Mammary epithelial cell (primary cell): ENCODE data around the gene CDK14.

Source experiments
- CTCF ChIP-seq, 2 donors: IDR thresholded peaks in 1 of 2; conservative IDR thresholded peaks in 1 of 2; 2 replicates each; pipeline ENCODE4 v1.5.1; 2011 to 2012; ENCODE audit warnings: inconsistent platforms in 2 of 2, low read length in 2 of 2, mild to moderate bottlenecking in 2 of 2, control low read depth in 1 of 2, low read depth in 1 of 2; ENCODE audit not compliant: insufficient read depth in 1 of 2; ENCODE audit errors: extremely low read depth in 1 of 2
- EZH2 ChIP-seq: IDR thresholded peaks from 2 replicates; pipeline ENCODE4 v1.6.1; 2012; ENCODE audit warnings: low read length, inconsistent platforms, borderline replicate concordance

GRCh38 chr7:91230100-91230499 is 634.0 kb downstream of the CDK14 start:
- no peak for TF ChIP-seq CTCF (conservative IDR thresholded peaks at IDR 0.05 in 1 of 2, IDR thresholded peaks at IDR 0.05 in 1 of 2; ENCODE audit: extremely low read depth in 1 of 2, insufficient read depth in 1 of 2, low read depth in 1 of 2, low read length in 2 of 2)
- TF ChIP-seq EZH2 = no peak
